ENCODE results near the gene CCDC24. TPM values are rescaled to one million over a fixed set of nuclear protein-coding genes. Genes with fewer than 3 reads are reported as not detected.

The CCDC24 gene
- total RNA-seq, 1 donor from 2014 or later: 0.86 TPM

DNA sequence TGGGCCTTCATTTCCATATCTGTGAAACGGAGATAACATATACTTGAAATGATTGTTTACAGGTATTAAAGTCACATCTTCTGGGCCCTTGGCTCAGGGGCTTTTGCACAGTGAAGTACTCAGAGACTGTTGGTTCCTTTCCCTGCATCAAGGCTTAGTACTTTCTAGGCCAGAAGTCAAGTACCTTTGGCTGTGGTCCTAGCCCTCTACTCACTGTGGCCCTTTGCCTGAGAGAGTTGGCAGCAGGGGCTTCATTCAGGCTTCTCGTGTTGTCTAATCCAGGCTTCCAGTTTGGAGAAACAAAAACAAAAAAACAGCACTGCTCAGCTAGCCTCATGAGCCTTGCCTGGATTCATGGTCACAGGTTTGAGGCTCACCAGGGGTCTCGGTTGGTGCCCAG is 29.7 kb upstream of the CCDC24 start:
- DNase-seq (no peak), ATAC-seq (ENCODE audit: poor library complexity) (peak; percentile 59)
- intact Hi-C loops (cut with DNase I): no loop called here

DNA sequence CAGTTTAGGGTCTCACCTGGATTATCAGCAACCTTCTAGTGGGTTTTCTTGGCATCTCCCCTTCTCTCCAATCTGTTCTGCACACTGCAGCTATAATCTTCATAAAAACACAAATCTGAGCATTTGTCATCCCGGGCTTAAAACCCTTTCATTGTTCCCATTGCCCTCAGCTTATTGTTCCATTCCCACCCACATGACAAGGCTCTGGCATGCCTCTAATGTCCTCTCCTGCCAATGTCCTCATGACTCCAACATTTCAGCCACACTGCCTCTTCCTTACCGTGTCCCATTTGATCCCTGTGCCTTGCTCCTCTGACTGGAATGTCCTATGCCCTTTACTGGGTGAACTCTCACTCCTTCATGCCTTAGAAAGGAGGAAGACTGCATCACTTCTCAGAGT is 29.1 kb upstream of the CCDC24 start:
- intact Hi-C loops (cut with DNase I): no loop called here
- ATAC-seq (ENCODE audit: poor library complexity): no peak

DNA sequence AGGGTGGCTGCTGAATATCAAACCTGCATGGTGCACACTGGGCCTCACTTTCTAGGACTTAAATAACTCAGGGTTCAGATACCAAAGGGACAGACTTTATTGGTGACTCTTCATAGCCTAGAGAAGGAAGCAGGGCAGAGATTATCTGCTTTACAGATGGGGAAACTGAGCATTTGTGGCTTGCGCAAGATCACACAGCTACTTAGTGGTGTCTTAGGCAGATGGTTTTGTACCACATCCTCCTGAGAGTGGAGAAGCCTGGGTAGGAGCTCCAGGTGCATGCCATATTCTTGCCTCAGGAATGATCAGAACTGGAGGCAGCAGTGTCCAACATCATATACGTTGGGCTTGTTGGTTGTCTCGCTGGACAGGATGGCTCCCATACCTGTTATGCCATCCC is 28.4 kb upstream of the CCDC24 start:
- ATAC-seq (ENCODE audit: poor library complexity): no peak
- no peak for DNase-seq
- intact Hi-C loops (cut with DNase I): no loop called here

More for the DNA sequence above, 29.1 kb upstream of the CCDC24 start:
- no peak for DNase-seq

DNA sequence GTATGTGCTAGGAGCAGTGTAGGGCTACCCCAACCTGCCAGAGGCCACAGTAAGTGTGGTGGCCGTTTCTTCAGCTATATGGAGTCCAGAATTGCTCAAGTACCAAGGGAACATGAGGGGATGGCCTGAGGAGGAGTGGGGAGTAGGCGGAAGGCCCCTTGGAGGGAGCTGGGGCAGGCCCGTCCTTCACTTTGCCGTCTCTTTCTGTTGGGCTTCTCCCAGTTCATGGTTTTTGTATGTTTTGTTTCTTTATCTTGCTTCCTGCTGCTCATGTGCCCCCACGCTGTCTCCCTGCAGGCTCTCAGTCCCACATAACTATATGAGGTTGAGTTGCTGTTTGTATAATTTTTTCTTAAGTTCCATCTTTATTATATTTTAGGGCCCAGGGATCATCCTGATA is 27.5 kb upstream of the CCDC24 start:
- intact Hi-C loops (cut with DNase I): no loop called here
- no peak for ATAC-seq (ENCODE audit: poor library complexity)
- DNase-seq: no peak

DNA sequence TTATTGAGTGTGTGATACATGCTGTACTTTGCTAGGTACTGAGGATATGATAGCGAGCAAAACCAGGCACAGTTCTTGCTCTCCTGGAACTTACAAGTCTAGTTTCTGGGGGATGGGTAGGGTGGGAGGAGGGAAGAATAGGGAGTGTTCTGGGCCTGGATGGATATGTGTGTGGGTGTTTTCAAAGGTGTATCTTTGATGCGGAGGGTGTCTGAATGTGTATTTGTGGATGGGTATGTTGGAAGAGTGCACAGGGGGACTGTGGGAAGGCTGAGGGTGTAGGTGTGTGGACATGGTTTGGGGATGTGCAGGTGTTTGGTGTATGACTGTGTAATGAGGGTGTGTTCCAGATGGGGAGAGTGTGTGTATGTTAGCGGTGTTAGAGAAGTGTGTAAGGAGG is 26.1 kb upstream of the CCDC24 start:
- no peak for ATAC-seq (ENCODE audit: poor library complexity)
- intact Hi-C loops (cut with DNase I): no loop called here
- no peak for DNase-seq

DNA sequence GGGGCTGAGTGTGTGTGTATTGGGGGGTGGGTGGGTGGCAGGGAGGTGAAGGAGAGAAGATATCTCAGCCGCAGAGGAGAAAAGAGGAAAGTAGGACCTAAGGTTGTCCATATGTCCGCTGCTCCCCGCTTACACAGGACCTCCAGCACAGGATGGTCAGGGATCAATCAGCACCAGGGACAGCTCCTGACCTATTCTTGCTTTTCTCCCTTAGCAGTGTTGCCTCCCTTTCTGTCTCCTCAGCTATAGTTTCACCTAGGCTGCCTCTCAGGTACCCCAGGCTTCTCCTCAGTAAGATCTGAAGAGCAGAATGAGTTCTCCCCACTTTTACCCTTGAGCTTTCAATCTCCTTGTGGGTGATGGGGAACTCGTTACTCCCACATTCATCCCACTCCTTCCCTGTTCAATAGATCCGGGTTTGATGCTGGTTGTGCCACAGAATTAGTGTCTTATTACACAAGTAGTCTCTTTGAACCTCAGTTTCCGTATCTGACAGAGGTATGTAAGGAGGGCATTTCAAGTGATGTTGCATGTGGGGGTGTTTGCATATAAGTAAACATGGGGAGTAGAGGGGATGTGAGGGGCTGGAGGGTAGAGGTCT is 23.0 kb upstream of the CCDC24 start:
- DNase-seq: no peak
- intact Hi-C loops (cut with DNase I): no loop called here
- ATAC-seq (ENCODE audit: poor library complexity): no peak

DNA sequence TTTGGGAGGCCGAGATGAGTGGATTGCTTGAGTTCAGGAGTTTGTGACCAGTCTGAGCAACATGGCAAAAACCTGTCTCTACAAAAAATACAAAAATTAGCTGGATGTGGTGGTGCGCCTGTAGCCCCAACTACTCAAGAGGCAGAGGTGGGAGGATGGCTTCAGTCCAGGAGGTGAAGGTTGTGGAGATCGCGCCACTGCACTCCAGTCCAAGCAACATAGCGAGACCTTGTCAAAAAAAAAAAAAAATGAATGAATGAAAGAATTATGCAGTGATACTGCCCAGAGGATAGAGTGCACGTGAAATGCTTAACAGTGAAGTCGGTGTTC is 22.0 kb upstream of the CCDC24 start:
- intact Hi-C loops (cut with DNase I): no loop called here
- ATAC-seq (ENCODE audit: poor library complexity) (no peak), DNase-seq (no peak)

DNA sequence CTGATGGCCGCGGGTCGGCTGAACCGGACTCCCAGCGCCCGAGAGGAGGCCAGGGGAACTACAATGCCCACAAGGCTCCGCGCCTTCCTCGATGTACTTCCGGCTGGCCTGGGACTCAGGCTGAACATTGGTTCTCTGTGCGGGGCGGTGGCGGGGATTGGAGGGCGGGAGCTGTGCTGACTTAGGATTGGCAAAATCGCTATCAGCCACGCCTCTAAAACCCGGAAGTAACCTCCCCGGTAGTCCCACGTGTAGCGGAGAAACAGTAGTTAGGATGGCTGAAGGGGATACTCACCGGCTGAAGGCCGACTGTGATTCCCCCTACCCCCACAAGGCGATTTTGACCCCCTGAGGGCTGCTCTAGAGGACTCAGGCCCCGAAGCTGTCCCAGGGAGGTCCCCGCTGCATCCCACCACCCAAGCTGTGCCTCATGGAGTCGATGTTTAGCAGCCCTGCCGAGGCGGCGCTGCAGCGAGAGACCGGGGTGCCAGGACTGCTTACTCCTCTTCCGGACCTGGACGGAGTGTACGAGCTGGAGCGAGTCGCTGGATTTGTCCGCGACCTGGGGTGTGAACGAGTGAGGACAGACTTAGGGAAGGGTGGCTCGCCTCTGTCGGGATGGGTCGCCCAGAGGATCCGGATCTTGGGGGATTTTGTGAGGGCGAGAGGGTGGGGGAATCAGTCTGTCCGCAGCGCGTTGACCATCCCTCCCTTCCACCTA is 21.5 kb upstream of the CCDC24 start, which contains the start of gene DPH2:
DPH2 (plus strand) TSS at position 265 of the 721 bp plus-strand sequence; CDS start at position 431, 166 bp downstream.
- peak; percentile 88 for ATAC-seq (ENCODE audit: poor library complexity)
- intact Hi-C loops (cut with DNase I): no loop called here
- DNase-seq: peak; percentile 98

DNA sequence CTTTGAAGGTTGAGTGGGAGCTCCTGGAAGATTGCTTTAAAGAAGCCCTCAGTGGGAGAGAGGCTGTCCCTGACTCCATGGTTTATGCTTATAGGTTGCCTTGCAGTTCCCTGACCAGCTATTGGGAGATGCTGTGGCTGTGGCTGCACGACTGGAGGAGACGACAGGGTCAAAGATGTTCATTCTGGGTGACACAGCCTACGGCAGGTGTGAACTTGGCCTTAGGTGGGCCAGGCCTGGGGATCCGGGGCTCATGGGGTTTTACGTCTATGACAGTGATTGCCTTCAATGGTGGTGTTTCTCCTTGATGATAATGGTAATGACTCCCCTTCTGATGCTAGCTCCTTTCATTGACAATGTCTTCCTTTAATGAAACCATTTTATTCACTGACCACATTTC is 20.9 kb upstream of the CCDC24 start:
- intact Hi-C loops (cut with DNase I): no loop called here
- ATAC-seq (ENCODE audit: poor library complexity) (no peak), DNase-seq (no peak)

DNA sequence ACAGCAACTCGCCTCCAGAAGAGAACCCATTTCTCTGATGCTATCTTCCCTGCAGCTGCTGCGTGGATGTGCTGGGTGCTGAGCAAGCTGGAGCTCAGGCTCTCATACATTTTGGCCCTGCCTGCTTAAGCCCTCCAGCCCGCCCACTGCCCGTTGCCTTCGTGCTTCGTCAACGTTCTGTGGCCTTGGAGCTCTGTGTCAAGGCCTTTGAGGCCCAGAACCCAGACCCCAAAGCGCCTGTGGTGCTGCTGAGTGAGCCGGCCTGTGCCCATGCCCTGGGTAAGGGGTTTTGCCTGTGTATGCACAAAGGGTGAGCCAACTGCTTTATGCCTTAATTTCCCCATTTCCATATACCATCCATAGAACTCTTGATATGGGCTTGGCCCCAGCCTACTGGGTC is 20.5 kb upstream of the CCDC24 start:
- ATAC-seq (ENCODE audit: poor library complexity): no peak
- intact Hi-C loops (cut with DNase I): no loop called here
- DNase-seq: no peak

DNA sequence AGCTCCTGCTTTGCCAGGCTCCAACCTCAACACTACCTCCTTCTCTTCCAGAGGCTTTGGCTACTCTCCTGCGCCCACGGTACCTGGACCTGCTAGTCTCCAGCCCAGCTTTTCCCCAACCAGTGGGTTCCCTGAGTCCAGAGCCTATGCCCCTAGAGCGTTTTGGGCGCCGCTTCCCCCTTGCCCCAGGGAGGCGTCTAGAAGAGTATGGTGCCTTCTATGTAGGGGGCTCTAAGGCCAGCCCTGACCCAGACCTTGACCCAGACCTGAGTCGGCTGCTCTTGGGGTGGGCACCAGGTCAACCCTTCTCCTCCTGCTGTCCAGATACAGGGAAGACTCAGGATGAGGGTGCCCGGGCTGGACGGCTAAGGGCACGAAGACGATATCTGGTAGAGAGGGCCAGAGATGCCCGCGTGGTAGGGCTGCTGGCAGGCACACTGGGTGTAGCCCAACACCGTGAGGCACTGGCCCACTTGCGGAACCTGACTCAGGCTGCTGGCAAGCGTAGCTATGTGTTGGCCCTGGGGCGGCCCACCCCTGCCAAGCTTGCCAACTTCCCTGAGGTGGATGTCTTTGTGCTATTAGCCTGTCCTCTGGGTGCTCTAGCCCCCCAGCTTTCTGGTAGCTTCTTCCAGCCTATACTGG is 19.9 kb upstream of the CCDC24 start:
- no peak for ATAC-seq (ENCODE audit: poor library complexity)
- DNase-seq: no peak
- intact Hi-C loops (cut with DNase I): no loop called here

DNA sequence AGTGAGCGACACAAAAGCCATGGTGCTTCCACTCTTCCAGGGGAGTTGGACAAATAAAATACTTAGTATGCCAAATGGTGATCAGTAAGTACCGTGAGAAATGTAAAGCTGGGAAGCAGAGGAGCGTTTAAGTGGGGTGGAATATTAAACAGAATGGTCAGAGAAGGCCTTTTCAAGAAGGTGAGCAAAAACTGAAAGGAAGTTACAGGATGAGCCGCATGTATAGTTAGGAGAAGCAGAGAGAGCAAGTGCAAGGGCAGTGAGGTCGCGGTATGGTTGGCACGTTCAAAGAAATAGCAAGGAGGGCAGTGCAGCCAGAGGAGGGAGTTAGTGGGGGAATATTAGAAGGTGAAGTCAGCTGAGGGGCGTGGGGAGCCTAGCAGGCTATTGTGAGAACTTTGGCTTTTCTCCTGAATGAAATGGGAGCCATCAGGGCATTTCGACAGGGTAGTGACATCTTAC is 17.4 kb upstream of the CCDC24 start:
- DNase-seq (no peak), ATAC-seq (ENCODE audit: poor library complexity) (peak; percentile 1)
- intact Hi-C loops (cut with DNase I): no loop called here

DNA sequence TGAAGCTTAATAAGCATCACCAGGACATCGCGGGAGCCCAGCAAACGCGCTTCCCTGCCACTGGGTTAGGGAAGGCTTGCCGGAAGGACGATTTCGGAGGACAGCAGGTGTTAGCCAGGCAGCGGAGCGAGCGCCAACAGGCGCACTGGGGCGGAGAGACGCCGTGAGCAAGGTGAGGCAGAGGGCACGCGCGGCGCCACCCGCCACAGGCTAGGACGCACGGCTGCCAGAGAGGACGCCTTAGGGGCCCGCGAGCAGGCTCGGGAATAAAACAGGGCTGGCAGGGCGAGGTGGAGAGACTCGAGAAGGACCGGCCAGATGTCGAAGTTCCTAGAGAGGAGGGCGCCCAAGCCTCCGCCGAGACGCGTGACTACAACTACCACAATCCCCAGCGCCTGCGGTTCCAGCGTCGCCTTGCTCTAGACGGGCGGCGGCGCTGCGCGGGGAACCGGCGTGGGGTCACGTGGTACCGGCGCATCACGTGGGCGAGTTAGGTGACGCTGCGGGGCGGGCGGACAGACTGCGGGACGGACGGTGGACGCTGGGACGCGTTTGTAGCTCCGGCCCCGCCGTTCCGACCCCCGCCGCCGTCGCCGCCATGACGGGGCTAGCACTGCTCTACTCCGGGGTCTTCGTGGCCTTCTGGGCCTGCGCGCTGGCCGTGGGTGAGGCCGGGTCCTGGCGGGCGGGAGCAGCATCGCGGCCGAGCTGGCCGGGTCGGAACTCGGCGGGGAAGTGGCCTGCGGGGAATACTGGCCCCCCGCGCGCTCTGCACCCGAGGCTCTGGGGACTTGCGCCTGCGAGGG is 16.8 kb upstream of the CCDC24 start, which contains the start of gene ATP6V0B:
ATP6V0B (plus strand) TSS at position 518 of the 806 bp plus-strand sequence; CDS start at position 599, 81 bp downstream.
- intact Hi-C loops (cut with DNase I): no loop called here
- peak; percentile 99 for DNase-seq
- ATAC-seq (ENCODE audit: poor library complexity): peak; percentile 92

DNA sequence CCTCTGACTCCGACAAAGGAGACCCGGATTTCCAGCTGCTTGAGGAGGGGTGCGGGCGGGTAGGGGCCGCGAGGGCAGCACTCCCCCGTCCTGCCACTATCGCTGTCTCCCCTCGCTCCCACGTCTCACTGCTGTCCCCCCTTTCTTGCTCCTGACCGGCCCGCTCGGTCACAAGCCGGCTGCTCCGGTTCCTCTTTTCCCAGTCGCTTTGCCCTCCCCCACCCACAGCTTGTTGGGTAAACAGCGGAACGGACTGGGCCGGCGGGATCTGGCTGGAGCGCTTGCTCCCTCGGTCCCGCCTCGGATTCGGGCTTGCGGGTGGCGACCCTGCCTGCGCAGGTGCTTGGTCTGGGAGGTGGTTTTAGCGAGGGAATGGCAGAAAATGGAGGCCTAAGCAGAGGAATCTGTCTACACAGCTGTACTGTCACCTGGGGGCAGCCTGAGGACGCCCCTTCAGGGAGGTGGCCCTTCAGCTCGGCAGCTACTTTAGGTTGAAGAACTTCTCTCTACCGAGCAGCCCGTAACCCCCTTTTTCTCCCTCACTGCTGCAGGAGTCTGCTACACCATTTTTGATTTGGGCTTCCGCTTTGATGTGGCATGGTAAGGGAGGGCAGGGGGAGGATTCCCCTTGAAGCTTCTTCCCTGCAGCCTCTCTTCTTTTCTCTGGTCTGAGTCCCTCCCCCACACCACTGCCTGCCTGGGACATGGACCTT is 16.0 kb upstream of the CCDC24 start:
- intact Hi-C loops (cut with DNase I): no loop called here

DNA sequence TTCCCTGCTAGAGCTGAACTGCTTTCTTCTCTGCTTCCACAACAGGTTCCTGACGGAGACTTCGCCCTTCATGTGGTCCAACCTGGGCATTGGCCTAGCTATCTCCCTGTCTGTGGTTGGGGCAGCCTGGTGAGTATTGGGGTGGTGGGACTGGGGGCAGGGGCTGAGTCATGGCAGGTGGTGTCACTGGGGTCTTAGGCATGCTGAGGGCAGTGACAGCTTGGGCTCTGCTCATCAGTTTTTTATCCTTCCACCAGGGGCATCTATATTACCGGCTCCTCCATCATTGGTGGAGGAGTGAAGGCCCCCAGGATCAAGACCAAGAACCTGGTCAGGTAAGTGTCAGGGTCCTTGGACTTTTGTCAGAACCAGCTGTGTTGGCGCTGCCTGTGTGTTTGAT is 15.4 kb upstream of the CCDC24 start:
- DNase-seq: no peak
- ATAC-seq (ENCODE audit: poor library complexity): no peak
- intact Hi-C loops (cut with DNase I): no loop called here

More for the DNA sequence above, 16.0 kb upstream of the CCDC24 start:
- DNase-seq (peak; percentile 81), ATAC-seq (ENCODE audit: poor library complexity) (peak; percentile 36)

DNA sequence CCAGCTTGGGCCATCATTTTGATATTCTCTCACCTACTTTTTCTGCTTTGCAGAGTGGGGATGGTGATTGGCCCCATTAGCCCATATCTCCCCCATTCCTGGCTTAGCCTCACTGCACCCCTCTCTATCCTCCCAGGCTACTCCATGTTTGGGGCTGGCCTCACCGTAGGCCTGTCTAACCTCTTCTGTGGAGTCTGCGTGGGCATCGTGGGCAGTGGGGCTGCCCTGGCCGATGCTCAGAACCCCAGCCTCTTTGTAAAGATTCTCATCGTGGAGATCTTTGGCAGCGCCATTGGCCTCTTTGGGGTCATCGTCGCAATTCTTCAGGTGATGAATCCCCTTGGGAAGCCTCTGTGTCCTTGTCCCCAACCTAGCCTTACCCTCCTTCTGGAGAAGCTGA is 14.5 kb upstream of the CCDC24 start:
- DNase-seq (no peak), ATAC-seq (ENCODE audit: poor library complexity) (no peak)
- intact Hi-C loops (cut with DNase I): no loop called here

DNA sequence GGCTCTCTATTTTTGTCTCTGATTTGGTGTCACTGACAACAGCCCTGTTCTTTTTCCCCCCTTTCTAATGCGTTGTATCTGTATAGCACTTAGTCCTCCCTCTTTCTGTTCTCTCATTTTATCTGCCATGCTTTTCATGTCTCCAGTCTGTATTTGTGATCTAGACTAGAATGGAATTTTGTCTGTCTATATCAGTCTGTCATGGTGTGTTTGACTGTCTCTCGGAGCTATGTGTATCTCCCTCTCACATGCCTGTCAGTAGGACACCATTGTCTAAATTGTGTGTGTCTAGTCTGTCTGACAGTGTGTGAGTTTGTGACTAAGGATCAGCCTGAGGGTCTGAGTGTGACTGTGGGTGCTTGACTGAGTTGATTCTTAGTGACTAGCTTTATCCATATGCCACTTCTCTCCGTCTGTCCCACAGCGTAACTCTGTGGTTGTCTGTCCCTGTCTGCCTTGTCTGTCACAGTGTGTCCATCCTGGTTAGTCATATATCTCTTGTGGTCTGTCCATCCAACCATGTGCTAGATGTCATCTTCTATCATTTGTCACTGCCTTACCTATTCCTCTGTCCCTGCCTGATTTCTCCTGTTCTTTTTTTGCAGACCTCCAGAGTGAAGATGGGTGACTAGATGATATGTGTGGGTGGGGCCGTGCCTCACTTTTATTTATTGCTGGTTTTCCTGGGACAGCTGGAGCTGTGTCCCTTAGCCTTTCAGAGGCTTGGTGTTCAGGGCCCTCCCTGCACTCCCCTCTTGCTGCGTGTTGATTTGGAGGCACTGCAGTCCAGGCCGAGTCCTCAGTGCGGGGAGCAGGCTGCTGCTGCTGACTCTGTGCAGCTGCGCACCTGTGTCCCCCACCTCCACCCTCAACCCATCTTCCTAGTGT is 13.8 kb upstream of the CCDC24 start:
- intact Hi-C loops (cut with DNase I): no loop called here
- no peak for ATAC-seq (ENCODE audit: poor library complexity)
- no peak for DNase-seq

DNA sequence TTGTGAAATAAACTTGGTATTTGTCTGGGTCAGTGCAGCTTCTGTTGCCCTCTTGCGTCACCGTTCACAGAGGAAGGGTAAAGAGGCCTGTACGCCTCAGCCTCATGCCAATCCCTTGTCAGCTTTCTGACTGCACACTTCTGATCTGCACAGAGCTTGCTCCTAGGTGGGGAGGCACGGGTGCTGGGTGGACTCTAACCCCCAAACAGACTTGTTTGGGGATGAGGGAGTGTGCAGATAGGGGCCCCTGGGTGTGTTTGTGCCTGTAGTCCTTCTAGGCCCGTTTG is 13.2 kb upstream of the CCDC24 start:
- intact Hi-C loops (cut with DNase I): no loop called here
- DNase-seq: no peak
- no peak for ATAC-seq (ENCODE audit: poor library complexity)

Data from Right ventricle myocardium superior (tissue), 1 donor.